Measurements from ENCODE around the gene PEX7. TPM values are rescaled to one million over a fixed set of nuclear protein-coding genes. Genes with fewer than 3 reads are reported as not detected.
"Not testable (repeated sequence)": the region's sequence is repeated elsewhere in the genome, so short reads cannot be mapped to it uniquely, and the experiment has no call there.

Gene PEX7
- total and polyA plus RNA-seq, 10 of the 15 experiments (the other 5 are each of a cell fraction or from before 2014, with no cell fraction given), result 0.58 to 12.4 (median 8.8) TPM

GRCh38 chr6:136846046-136846445 lies 23.7 kb downstream of the PEX7 start:
- ATAC-seq (peak; percentile 68), FAIRE-seq (no peak), DNase-seq (ENCODE audit: low read depth, low spot score) (no peak)
- Histone ChIP-seq H3K27ac (ENCODE audit: control insufficient read depth, insufficient read depth) (no peak overlapping the region), H3K4me3 (no peak overlapping the region), H3K4me2 (ENCODE audit: control insufficient read depth, insufficient read depth) (no peak overlapping the region), H3K27me3 (replicated peaks in 1 of 2; ENCODE audit: control insufficient read depth in 2 of 2, insufficient read depth in 2 of 2, low read length in 1 of 2) (no peaks in the 10 kb centered on the region), H3K79me2 (ENCODE audit: control insufficient read depth, insufficient read depth, low read length) (no peaks in the 10 kb centered on the region), H3K9ac (ENCODE audit: control insufficient read depth, insufficient read depth, low read length) (no peak overlapping the region), H4K20me1 (ENCODE audit: control insufficient read depth, insufficient read depth) (no peaks in the 10 kb centered on the region), H3K36me3 (ENCODE audit: control insufficient read depth in 2 of 2, insufficient read depth in 2 of 2, low read length in 1 of 2) (no peaks in the 10 kb centered on the region; a peak in 1 of 4 replicates), H3K4me1 (ENCODE audit: control insufficient read depth, insufficient read depth, low read length) (no peaks in the 10 kb centered on the region), H2AFZ (ENCODE audit: control insufficient read depth, low read depth, low read length) (no peak overlapping the region), H3K9me3 (replicated peaks; ENCODE audit: control insufficient read depth, insufficient read depth, low read length) (peaks cover 2% of the 10 kb centered on the region; the same call in 1 of the 3 replicates)
- intact Hi-C loops (cut with micrococcal nuclease; ENCODE audit: unreplicated experiment) (no loop called here), in situ Hi-C loops (cut with MboI) (no loop called here)
- CTCF ChIA-PET, result interaction anchor here (0.8 to 2.8 kb wide), 25 partner anchors 8 to 456 kb away, joined by 3 to 17 read pairs (median 4); partner anchors contain the start of gene PEX7
- RAD21 ChIA-PET (ENCODE audit: unreplicated experiment), result interaction anchor here (1.1 kb wide), 1 partner anchor 80 kb away, joined by 4 read pairs; no protein-coding TSS in a partner anchor
- no TSS peak for BruUV-seq (replicated peaks)
- TF ChIP-seq BACH1 (IDR thresholded peaks at IDR 0.05; ENCODE audit: borderline replicate concordance) (no peak), MEF2A (IDR thresholded peaks at IDR 0.05; ENCODE audit: insufficient read depth, low read depth, low read length) (no peak), RAD21 (IDR thresholded peaks at IDR 0.05; ENCODE audit: insufficient read depth, low read depth, low read length) (peak; percentile 78), CTCF (IDR thresholded peaks at IDR 0.05 in 2 of 3, conservative IDR thresholded peaks at IDR 0.05 in 1 of 3; ENCODE audit: control insufficient read depth in 2 of 3, extremely low read depth in 1 of 3, insufficient read depth in 1 of 3, low read depth in 3 of 3, low read length in 3 of 3) (peak; percentile 53 to 64 (median 56))
- POLR2A ChIA-PET, result no interaction called here
- 67% methylated on average over 3 of the region's 3 CpGs for WGBS (ENCODE audit: insufficient coverage, insufficient replicate concordance, low lambda C conversion rate, missing lambda C conversion rate)
- SMC1A ChIA-PET (ENCODE audit: uncharacterized antibody, unreplicated experiment), result interaction anchor here (0.9 to 1.6 kb wide), 4 partner anchors 8 to 239 kb away, joined by 3 to 4 read pairs (median 4); no protein-coding TSS in a partner anchor

DNA sequence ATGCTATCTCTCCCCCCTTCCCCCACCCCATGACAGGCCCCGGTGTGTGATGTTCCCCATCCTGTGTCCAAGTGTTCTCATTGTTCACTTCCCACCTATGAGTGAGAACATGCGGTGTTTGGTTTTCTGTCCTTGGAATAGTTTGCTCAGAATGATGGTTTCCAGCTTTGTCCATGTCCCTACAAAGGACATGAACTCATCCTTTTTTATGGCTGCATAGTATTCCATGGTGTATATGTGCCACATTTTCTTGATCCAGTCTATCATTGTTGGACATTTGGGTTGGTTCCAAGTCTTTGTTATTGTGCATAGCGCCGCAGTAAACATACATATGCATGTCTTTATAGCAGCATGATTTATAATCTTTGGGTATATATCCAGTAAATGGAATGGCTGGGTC lies 24.1 kb downstream of the PEX7 start:
- 95% methylated on average over 4 of the region's 4 CpGs for whole genome bisulfite sequencing (ENCODE audit: insufficient coverage, insufficient replicate concordance, low lambda C conversion rate, missing lambda C conversion rate)
- FAIRE-seq; H3K27me3 ChIP-seq (replicated peaks in 1 of 2; ENCODE audit: control insufficient read depth in 2 of 2, insufficient read depth in 2 of 2, low read length in 1 of 2); H3K4me3 ChIP-seq; H3K27ac ChIP-seq (ENCODE audit: control insufficient read depth, insufficient read depth); H2AFZ ChIP-seq (ENCODE audit: control insufficient read depth, low read depth, low read length); DNase-seq (ENCODE audit: low read depth, low spot score); H3K9ac ChIP-seq (ENCODE audit: control insufficient read depth, insufficient read depth, low read length); H3K36me3 ChIP-seq (ENCODE audit: control insufficient read depth in 2 of 2, insufficient read depth in 2 of 2, low read length in 1 of 2); H3K9me3 ChIP-seq (replicated peaks; ENCODE audit: control insufficient read depth, insufficient read depth, low read length); in situ Hi-C loops (cut with MboI); POLR2A ChIA-PET; RAD21 ChIA-PET (ENCODE audit: unreplicated experiment); intact Hi-C loops (cut with micrococcal nuclease; ENCODE audit: unreplicated experiment); BruUV-seq (replicated peaks); ATAC-seq; H3K4me2 ChIP-seq (ENCODE audit: control insufficient read depth, insufficient read depth); H4K20me1 ChIP-seq (ENCODE audit: control insufficient read depth, insufficient read depth); H3K79me2 ChIP-seq (ENCODE audit: control insufficient read depth, insufficient read depth, low read length); H3K4me1 ChIP-seq (ENCODE audit: control insufficient read depth, insufficient read depth, low read length): not testable (repeated sequence)
- ChIA-PET CTCF (interaction anchor here (0.7 to 2.8 kb wide), 9 partner anchors 12 to 225 kb away, joined by 3 to 17 read pairs (median 3); partner anchors contain the start of gene PEX7), SMC1A (ENCODE audit: uncharacterized antibody, unreplicated experiment) (interaction anchor here (1.4 kb wide), 1 partner anchor 202 kb away, joined by 4 read pairs; no protein-coding TSS in a partner anchor)

GRCh38 chr6:136849979-136850563 lies 27.7 kb downstream of the PEX7 start:
- CTCF ChIA-PET; intact Hi-C loops (cut with micrococcal nuclease; ENCODE audit: unreplicated experiment): not testable (repeated sequence)

More at GRCh38 chr6:136849979-136850563, 27.7 kb downstream of the PEX7 start:
- H3K4me1 ChIP-seq (ENCODE audit: control insufficient read depth, insufficient read depth, low read length); H3K9me3 ChIP-seq (replicated peaks; ENCODE audit: control insufficient read depth, insufficient read depth, low read length); H3K4me2 ChIP-seq (ENCODE audit: control insufficient read depth, insufficient read depth); DNase-seq (ENCODE audit: low read depth, low spot score); H3K27ac ChIP-seq (ENCODE audit: control insufficient read depth, insufficient read depth); H3K27me3 ChIP-seq (replicated peaks in 1 of 2; ENCODE audit: control insufficient read depth in 2 of 2, insufficient read depth in 2 of 2, low read length in 1 of 2); FAIRE-seq; H3K79me2 ChIP-seq (ENCODE audit: control insufficient read depth, insufficient read depth, low read length); POLR2A ChIA-PET; in situ Hi-C loops (cut with MboI); H4K20me1 ChIP-seq (ENCODE audit: control insufficient read depth, insufficient read depth); RAD21 ChIA-PET (ENCODE audit: unreplicated experiment); ATAC-seq; H3K4me3 ChIP-seq; H3K36me3 ChIP-seq (ENCODE audit: control insufficient read depth in 2 of 2, insufficient read depth in 2 of 2, low read length in 1 of 2); H2AFZ ChIP-seq (ENCODE audit: control insufficient read depth, low read depth, low read length); H3K9ac ChIP-seq (ENCODE audit: control insufficient read depth, insufficient read depth, low read length): not testable (repeated sequence)
- 98% methylated on average over 3 of the region's 4 CpGs for WGBS (ENCODE audit: insufficient coverage, insufficient replicate concordance, low lambda C conversion rate, missing lambda C conversion rate)
- SMC1A ChIA-PET (ENCODE audit: uncharacterized antibody, unreplicated experiment), result interaction anchor here (0.7 to 1.8 kb wide), 2 partner anchors 11 to 683 kb away, joined by 3 to 4 read pairs; no protein-coding TSS in a partner anchor
- BruUV-seq (replicated peaks), result TSS peak; percentile 29
